Lower leg skin (tissue), 3 donors: ENCODE data around the gene NPIPA7.
"Not testable (repeated sequence)": the region's sequence is repeated elsewhere in the genome, so short reads cannot be mapped to it uniquely, and the experiment has no call there.

Experiments used
- CTCF ChIP-seq, 3 donors: fragments of 450-650 bp; IDR thresholded peaks; one replicate each; pipeline ENCODE4 v1.5.1; 2016; ENCODE audit warnings: antibody characterized with exemption in 3 of 3, mild to moderate bottlenecking in 3 of 3, moderate library complexity in 2 of 3
- POLR2A ChIP-seq, 2 donors: fragments of 450-650 bp; IDR thresholded peaks; one replicate each; pipeline ENCODE4 v1.6.1; 2016 to 2017; ENCODE audit warnings: antibody characterized with exemption in 2 of 2, mild to moderate bottlenecking in 1 of 2, moderate library complexity in 1 of 2

- not testable (repeated sequence) for TF ChIP-seq CTCF, POLR2A (IDR thresholded peaks at IDR 0.05)
Observed at GRCh38 chr16:16399685-16400084, 20.7 kb downstream of the NPIPA7 start.
